D721Med (cell line): ENCODE results near the gene KRT72.

Source experiments
- DNase-seq: peaks from one replicate; pipeline ENCODE4 v3.0.0; 2011; ENCODE audit warnings: low spot score; ENCODE audit not compliant: insufficient read length
- FAIRE-seq: peaks from 2 replicates; lab custom pipeline; 2011; peaks lifted over from hg19 to GRCh38; lab: Jason Lieb, UNC
- TF ChIP-seq, protein P1 (sequence below): IDR thresholded peaks from 2 replicates; pipeline ENCODE4 v1.5.1; 2012; ENCODE audit warnings: mild to moderate bottlenecking, control low read depth; ENCODE audit not compliant: insufficient read depth; ENCODE audit errors: missing control alignments

Gene KRT72

DNA sequence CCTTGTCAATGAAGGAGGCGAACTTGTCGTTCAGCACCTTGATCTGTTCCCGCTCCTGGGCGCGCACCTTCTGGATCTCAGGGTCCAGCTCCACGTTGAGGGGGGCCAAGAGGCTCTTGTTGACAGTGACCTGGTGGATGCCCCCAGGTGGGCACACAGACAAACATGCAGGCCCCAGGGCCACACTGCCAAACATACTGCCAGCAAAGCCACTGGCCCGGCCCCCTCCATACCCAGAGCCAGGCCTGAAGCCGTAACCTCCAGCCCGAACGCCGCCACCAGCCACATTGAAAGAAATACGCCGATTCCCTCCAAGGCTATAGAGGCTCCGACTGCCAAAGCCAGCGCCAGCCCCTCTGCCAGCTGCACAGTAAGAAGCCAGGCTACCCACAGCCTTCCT, 28.0 kb downstream of the KRT72 start:
- FAIRE-seq: no peak
- TF ChIP-seq, protein P1, sequence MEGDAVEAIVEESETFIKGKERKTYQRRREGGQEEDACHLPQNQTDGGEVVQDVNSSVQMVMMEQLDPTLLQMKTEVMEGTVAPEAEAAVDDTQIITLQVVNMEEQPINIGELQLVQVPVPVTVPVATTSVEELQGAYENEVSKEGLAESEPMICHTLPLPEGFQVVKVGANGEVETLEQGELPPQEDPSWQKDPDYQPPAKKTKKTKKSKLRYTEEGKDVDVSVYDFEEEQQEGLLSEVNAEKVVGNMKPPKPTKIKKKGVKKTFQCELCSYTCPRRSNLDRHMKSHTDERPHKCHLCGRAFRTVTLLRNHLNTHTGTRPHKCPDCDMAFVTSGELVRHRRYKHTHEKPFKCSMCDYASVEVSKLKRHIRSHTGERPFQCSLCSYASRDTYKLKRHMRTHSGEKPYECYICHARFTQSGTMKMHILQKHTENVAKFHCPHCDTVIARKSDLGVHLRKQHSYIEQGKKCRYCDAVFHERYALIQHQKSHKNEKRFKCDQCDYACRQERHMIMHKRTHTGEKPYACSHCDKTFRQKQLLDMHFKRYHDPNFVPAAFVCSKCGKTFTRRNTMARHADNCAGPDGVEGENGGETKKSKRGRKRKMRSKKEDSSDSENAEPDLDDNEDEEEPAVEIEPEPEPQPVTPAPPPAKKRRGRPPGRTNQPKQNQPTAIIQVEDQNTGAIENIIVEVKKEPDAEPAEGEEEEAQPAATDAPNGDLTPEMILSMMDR: no peak
- no peak for DNase-seq

- FAIRE-seq (no peak), DNase-seq (no peak)
- TF ChIP-seq, protein P1: no peak
These were observed 30.8 kb downstream of the KRT72 start for GRCh38 chr12:52570511-52570910.

DNA sequence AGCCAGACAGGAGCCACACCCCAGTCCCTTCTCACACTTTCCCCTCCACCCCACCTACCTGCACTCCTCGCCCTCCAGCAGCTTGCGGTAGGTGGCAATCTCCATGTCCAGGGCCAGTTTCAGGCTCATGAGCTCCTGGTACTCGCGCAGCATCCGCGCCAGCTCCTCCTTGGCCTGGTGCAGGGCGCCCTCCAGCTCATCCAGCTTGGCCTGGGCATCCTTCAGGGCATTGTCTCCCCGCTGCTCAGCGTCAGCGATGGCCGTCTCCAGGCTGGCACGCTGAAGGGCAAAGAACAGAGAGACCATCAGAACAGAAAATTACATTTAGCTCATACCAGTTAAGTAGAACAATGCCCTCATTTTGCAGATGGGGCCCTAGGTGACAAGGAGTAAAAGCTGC, 33.2 kb downstream of the KRT72 start:
- TF ChIP-seq, protein P1: no peak
- DNase-seq: no peak
- no peak for FAIRE-seq

DNA sequence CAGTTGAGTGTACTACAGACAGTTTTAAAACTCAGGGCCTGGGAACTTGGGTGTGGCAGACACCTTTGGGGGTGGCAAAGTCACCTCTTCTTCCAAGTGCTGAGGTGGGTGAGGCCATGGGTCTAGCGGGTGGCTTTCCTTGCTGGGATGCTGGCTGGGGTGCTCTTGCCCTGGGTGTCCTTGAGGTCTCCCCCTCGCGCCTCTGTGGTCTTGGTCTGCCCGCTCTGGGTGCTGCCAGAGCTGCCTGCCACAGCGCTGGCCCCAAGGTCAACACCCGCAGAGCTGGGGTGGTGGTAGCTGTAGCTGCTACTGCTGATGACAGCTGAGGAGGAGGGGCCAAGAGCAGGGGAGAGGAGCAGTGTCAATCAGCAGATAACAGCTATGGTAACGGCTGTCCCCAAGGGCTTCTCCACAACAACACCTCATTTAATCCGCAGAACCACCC, 34.4 kb downstream of the KRT72 start:
- no peak for DNase-seq
- FAIRE-seq: no peak
- TF ChIP-seq, protein P1: no peak

DNA sequence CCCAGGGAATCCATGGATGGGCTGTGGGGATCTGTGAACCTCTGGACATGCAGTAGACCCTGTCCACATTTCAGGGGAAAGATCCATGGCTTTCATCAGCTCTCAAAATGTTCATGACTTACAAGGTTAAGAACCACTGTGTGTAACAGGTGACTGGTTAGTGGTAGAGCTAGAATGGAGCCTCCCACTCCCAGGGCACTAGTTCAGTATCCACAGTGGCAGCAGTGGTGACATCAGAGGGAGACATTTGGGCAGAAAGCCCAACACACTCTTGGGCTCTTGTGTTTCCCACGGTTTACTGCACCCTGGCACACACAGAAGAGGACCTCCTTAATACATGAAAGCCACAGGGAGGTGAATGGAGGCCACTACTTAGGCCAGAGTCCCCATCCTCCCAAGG, 36.7 kb downstream of the KRT72 start:
- FAIRE-seq (no peak), DNase-seq (no peak)
- TF ChIP-seq, protein P1: no peak

DNA sequence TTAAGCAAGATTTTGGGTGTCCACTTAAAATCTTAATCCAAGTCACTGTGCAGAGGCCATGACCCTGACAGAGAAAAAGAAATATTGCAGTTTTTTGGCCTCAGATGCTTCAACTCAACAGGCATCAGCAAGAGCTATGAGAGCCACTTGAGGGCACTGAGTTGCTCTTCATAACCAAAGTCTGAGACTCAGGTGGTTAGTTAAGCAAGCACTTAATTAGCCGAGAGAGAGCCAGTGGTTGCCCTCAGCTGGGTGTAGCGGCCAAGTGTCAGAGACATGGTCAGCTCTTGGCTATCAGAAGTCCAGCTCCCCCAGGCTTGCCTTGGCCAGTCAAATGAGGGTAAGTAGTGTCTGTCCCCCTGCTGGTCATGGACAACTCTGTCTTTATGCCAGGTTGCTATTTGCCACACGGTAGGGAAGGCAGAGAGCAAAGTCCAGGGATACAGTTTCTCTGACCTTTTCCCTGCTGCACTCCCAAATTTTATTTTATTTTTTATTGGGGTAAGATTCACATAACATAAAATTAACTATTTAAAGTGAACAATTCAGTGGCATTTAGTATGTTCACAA, 39.3 kb downstream of the KRT72 start:
- TF ChIP-seq, protein P1: no peak
- DNase-seq: no peak
- no peak for FAIRE-seq

GRCh38 chr12:52559979-52560378, 41.3 kb downstream of the KRT72 start:
- FAIRE-seq (no peak), DNase-seq (no peak)
- TF ChIP-seq, protein P1: no peak
